ENCODE measurements around the gene MAEA. TPM values are rescaled to one million over a fixed set of nuclear protein-coding genes. Genes with fewer than 3 reads are reported as not detected.

The MAEA gene
- total and polyA plus RNA-seq, 9 of the 15 experiments (the other 6 are each of a cell fraction or from before 2014, with no cell fraction given) = 2.1 to 86.5 (median 45.0) TPM

DNA sequence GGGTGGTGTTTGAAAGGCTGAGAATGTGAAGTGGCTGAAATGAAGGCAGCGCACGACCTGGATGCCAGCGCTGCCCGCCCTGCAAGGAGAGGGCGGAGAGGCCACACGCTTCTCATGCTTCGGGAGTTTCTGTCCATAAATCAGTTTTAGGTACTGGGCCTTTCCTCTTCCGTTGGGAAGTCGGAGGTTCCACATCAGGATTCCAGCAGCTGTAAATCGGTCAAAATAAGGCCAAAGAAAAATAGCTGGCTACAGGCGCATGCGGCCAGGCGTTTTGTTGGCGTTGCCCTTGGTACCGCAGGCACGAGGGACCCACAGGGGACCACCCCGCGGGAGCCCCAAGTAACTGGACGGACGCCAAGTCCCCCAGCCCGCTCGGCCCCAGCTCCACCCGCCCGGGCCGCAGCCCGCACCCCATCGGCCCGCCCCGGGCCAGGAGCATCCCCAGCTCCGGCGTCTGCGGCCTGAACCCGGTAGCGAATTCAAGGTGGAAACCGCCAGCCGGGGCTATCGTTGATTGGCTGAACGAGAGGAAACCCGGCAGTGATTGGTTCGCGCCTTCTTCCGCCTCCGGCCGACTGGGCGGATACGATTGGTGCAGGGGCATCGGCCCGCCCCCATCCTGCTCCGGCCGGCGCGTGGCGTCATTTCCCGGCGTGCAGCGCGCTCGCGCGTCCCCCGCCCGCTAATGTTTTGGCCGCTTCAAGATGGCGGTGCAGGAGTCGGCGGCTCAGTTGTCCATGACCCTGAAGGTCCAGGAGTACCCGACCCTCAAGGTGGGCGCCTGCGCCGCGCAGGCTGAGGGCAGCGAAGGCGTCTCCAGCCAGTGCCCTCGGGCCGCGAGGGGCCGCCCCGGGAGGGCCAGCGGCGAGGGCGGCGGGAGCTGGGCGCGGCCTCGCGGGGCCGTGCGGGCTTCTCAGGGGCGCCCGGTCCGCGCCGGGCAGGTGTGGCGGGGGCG, at the start of gene MAEA (continued):
- TF ChIP-seq E2F6 (IDR thresholded peaks at IDR 0.05; ENCODE audit: borderline replicate concordance in 1 of 2, extremely low read depth in 1 of 2, insufficient read depth in 1 of 2, insufficient read length in 1 of 2, low read depth in 1 of 2, low read length in 1 of 2, poor library complexity in 1 of 2, severe bottlenecking in 1 of 2) = peak; percentile 41 to 83
- TF ChIP-seq TEAD4 (IDR thresholded peaks at IDR 0.05; ENCODE audit: low read length) = no peak
- TF ChIP-seq TEAD4 (CRISPR knock-in tag; IDR thresholded peaks at IDR 0.05; ENCODE audit: borderline replicate concordance) = no peak; the same call in 1 of the 2 replicates
- 0 out of 2 replicates have a peak, but pooled peaks have one; percentile 55 for TF ChIP-seq ZNF511 (CRISPR knock-in tag; IDR thresholded peaks at IDR 0.05)
- peak; percentile 40 for TF ChIP-seq SOX6 (IDR thresholded peaks at IDR 0.05)
- no peak for TF ChIP-seq TCF3 (CRISPR knock-in tag; IDR thresholded peaks at IDR 0.05)
- TF ChIP-seq, protein P1, sequence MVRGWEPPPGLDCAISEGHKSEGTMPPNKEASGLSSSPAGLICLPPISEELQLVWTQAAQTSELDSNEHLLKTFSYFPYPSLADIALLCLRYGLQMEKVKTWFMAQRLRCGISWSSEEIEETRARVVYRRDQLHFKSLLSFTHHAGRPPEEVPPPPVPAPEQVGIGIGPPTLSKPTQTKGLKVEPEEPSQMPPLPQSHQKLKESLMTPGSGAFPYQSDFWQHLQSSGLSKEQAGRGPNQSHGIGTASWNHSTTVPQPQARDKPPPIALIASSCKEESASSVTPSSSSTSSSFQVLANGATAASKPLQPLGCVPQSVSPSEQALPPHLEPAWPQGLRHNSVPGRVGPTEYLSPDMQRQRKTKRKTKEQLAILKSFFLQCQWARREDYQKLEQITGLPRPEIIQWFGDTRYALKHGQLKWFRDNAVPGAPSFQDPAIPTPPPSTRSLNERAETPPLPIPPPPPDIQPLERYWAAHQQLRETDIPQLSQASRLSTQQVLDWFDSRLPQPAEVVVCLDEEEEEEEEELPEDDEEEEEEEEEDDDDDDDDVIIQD (CRISPR knock-in tag; IDR thresholded peaks at IDR 0.05) = no peak
- peak; percentile 16 for TF ChIP-seq SMAD1 (IDR thresholded peaks at IDR 0.05; ENCODE audit: low read depth, low read length, partially characterized antibody)
- TF ChIP-seq GTF2E2 (tag; IDR thresholded peaks at IDR 0.05) = peak; percentile 59; the same call in 1 of the 2 replicates
- TF ChIP-seq, protein P2, sequence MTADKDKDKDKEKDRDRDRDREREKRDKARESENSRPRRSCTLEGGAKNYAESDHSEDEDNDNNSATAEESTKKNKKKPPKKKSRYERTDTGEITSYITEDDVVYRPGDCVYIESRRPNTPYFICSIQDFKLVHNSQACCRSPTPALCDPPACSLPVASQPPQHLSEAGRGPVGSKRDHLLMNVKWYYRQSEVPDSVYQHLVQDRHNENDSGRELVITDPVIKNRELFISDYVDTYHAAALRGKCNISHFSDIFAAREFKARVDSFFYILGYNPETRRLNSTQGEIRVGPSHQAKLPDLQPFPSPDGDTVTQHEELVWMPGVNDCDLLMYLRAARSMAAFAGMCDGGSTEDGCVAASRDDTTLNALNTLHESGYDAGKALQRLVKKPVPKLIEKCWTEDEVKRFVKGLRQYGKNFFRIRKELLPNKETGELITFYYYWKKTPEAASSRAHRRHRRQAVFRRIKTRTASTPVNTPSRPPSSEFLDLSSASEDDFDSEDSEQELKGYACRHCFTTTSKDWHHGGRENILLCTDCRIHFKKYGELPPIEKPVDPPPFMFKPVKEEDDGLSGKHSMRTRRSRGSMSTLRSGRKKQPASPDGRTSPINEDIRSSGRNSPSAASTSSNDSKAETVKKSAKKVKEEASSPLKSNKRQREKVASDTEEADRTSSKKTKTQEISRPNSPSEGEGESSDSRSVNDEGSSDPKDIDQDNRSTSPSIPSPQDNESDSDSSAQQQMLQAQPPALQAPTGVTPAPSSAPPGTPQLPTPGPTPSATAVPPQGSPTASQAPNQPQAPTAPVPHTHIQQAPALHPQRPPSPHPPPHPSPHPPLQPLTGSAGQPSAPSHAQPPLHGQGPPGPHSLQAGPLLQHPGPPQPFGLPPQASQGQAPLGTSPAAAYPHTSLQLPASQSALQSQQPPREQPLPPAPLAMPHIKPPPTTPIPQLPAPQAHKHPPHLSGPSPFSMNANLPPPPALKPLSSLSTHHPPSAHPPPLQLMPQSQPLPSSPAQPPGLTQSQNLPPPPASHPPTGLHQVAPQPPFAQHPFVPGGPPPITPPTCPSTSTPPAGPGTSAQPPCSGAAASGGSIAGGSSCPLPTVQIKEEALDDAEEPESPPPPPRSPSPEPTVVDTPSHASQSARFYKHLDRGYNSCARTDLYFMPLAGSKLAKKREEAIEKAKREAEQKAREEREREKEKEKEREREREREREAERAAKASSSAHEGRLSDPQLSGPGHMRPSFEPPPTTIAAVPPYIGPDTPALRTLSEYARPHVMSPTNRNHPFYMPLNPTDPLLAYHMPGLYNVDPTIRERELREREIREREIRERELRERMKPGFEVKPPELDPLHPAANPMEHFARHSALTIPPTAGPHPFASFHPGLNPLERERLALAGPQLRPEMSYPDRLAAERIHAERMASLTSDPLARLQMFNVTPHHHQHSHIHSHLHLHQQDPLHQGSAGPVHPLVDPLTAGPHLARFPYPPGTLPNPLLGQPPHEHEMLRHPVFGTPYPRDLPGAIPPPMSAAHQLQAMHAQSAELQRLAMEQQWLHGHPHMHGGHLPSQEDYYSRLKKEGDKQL (CRISPR knock-in tag; IDR thresholded peaks at IDR 0.05; ENCODE audit: borderline replicate concordance) = no peak
- TF ChIP-seq CC2D1A (IDR thresholded peaks at IDR 0.05) = no peak
- no peak for TF ChIP-seq KAT8 (IDR thresholded peaks at IDR 0.05; ENCODE audit: low read depth)
- peak; percentile 91 for TF ChIP-seq ASH1L (IDR thresholded peaks at IDR 0.05; ENCODE audit: borderline replicate concordance, low read depth, partially characterized antibody)
- 0 out of 2 replicates have a peak, but pooled peaks have one; percentile 21 for TF ChIP-seq NR1H2 (CRISPR knock-in tag; IDR thresholded peaks at IDR 0.05)
- no peak for TF ChIP-seq ETV6 (IDR thresholded peaks at IDR 0.05; ENCODE audit: borderline replicate concordance in 1 of 2, low read depth in 2 of 2, low read length in 1 of 2)
- 0 out of 2 replicates have a peak, but pooled peaks have one; percentile 19 for TF ChIP-seq ETV6 (CRISPR knock-in tag; IDR thresholded peaks at IDR 0.05; ENCODE audit: borderline replicate concordance)
- 0 out of 2 replicates have a peak, but pooled peaks have one; percentile 39 for TF ChIP-seq HDAC8 (tag; IDR thresholded peaks at IDR 0.05)
- TF ChIP-seq CAMTA2 (CRISPR knock-in tag; conservative IDR thresholded peaks at IDR 0.05) = no peak
